ENCODE data around the gene MDH1B. TPM values are rescaled to one million over a fixed set of nuclear protein-coding genes. Genes with fewer than 3 reads are reported as not detected.
"Not testable (repeated sequence)": the region's sequence is repeated elsewhere in the genome, so short reads cannot be mapped to it uniquely, and the experiment has no call there.

Gene MDH1B
- total RNA-seq, 1 donor from 2014 or later, result 6.3 TPM

- no peak for DNase-seq (ENCODE audit: low spot score)
Measured at GRCh38 chr2:206766057-206766930, 1.2 kb upstream of the MDH1B start.

DNA sequence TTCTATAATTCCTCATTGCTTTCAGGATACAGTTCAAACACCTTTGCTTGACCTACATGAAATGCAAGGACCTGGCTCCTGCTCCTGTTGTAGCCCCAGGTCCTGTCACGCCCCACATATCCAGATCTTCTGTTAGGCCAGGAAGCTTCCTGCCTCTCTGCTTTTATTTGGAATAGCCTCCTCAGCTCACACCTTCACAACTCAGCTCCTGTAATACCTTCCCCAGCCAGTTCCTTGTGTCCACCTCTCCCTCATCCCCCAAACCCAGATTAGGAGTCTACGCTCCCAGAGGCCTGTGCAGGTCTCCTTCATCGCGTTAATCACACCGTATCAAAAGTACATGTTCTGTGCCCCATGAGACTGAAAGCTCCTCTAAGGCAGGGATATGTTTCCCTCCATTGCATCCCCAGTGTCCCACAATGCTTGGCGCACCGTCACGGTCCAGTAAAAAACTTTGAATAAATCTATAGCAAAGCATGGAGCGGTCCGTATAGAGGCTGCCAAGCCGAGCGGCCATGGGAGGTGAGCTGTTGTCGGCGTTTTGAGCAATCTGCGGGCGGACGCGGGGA lies 371 bp downstream of the MDH1B start:
- no peak for DNase-seq (ENCODE audit: low spot score)

- no peak for DNase-seq (ENCODE audit: low spot score)
Measured at GRCh38 chr2:206756816-206757215, 8.3 kb downstream of the MDH1B start.

DNA sequence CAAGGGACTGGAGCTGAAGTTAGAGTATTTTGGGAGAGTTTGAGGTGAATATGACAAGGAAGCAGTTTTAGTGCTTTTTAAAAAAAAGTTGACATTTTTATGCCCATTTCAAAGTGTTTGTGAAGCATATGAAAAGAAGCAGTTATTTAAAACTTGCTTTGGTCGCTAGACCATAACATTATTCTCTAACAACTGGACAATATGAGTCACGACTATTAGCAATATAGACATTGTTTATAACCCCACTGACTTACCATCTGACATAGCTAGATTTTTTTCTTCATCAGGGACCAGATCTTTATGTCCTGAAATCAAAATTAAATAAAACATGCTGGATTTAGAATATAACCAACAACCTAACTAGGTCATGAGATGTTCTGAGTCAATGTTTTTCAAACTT lies 24.3 kb downstream of the MDH1B start:
- no peak for DNase-seq (ENCODE audit: low spot score)

- no peak for DNase-seq (ENCODE audit: low spot score)
Measured at GRCh38 chr2:206739271-206739670, 25.9 kb downstream of the MDH1B start.

DNA sequence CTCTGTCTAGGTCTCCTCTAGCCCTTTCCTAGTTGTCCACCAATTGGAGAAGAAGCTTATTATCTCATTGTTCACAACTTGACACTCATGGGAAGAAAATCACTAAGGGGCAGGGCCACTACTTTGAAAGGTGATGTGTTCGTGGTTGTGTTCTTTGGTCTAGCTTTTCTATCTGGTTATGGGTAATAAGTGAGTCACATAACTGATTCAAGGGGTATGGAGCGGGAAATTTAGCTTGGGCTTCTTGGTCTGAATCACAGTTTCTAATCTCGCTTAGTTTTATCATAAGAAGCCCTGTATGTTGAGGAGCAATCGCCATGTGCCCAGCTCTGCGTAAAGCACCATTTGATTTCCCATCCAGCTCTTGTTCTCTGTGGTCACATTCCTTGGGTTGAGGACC lies 28.2 kb downstream of the MDH1B start:
- DNase-seq (ENCODE audit: low spot score), result no peak

GRCh38 chr2:206733341-206733740 lies 31.8 kb downstream of the MDH1B start:
- DNase-seq (ENCODE audit: low spot score), result no peak

DNA sequence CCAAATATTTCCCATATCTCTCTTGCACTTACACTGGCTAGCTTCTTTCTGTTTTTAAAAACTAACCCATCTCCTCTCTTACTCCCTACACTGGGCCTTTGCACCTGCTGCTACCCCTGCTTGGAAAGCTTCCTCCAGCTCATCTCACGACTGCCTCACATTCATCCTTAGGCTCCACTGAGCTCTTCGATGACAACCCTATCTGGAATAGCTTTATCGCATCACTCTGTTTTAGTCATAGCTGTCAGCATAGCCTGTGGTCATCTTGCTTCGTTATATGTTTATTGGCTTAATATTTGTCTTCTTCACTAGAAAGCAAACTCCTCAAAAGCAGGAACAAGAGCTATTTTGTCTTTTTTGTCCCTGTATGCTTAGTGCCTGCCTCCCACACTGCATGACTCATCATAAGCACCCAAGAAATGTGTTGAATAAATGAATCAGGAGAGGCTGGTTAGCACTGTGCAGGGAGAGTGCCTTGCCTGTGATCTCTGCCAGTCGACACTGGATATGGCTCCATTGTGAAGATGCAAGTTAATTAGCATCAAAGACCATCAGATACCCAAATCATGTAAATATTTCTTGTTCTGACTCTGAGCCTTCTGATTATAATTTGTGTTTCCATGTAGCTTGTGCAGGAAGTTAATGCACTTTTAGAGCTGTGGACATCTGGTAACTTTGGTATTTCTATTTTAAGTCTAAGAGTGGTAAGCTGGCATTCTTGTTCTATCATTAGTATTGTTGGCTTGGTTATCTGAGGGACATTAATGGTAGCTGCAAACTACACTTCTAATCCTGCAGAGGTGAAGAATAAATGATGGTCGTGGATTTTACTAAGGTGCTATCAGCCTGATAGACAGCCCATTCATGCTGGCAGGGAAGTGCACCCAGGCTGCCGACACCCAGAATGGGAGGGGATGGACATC lies 36.6 kb downstream of the MDH1B start:
- DNase-seq (ENCODE audit: low spot score), result no peak

DNA sequence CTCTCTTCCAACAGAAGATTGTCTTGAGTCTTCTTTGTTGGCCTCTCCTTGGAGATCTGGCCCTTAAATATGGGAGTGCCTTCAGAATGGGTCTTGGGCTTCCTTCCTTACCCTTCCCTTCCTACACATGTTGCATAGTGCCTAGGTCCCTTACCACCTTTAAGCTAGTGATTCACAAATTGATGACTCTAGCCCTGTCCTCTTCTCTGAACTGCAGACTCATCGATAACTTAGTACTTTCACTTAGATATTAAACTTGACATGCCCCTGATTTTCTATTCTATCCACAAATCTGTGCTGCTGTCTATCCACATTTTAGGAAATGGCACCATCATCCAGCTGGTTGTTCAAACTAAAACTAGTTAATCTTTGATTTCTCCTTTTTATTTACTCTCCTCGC lies 37.8 kb downstream of the MDH1B start:
- DNase-seq (ENCODE audit: low spot score), result no peak

- DNase-seq (ENCODE audit: low spot score), result no peak
Measured at GRCh38 chr2:206723288-206723687, 41.8 kb downstream of the MDH1B start.

DNA sequence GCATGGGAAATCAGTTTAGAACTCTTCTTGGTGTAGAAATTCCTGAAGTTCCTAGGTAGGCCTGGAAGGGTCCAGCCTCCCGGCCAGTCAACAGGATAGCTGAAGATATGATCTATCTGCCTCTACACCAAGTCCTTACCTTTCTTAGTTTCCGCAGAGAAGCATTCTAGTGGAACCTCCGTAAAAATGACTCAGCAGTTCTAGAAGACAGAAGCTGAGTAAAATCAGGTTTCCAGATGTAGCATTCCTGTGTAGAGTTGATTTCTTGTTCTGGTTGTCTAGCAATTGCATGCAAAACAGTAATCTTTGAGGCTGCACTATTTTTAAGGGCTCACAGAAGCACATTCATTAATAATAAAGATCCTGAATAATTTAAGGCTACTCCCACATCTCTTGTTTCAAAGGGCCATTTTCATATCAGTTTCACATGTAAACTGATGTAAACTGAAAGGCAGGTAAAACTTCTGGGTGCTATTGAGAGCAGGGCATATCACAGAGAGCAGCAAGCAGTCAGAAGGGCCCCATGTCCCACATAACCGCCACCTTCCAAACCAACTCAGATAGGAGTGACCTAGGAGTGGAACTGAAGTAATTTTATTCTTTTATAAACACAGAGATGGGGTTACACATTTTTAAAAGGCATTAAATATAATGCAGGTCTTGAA lies 43.7 kb downstream of the MDH1B start:
- DNase-seq (ENCODE audit: low spot score), result no peak

DNA sequence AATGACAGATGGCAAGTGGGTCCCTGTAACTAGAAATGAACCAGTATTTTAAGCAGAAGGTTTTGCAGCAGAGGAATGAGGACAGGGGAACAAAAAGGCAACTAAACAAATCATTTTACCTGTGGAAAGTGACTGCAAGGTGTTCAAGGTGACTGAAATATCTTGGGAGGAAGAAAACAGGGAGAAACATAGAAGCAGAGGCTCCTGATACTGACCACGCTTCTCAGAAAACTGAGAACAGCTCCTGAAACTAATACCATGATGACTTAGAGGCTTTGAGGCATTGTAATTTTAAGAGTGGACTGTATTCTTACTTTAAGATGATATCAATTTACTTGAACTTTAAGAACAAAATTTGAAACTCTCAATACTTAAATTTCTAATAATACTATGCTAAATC lies 46.8 kb downstream of the MDH1B start, which contains the start of gene DYTN:
Gene DYTN (minus strand): TSS at position 101 of the 400 bp plus-strand sequence. CDS start 117 bp downstream, outside the sequence.
- DNase-seq (ENCODE audit: low spot score), result no peak

DNA sequence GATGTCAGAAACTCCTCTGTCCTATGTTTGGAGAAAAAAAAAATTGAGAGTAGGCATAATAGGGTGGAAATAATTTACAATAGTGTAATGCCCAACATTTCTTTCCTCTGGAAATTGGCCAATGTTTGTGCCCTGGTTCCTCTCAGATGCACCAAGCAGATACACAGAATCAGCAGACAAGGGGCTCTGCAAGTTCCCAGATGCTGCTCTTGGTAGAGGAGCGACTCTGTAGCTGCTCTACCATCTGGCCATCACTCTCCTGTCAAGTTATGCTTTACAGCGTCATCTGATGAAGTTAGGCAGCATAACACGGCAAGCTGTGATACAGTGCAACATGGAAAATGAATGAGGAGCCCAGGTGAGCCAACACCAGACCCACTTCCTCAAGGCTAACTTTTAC lies 48.5 kb downstream of the MDH1B start:
- DNase-seq (ENCODE audit: low spot score), result no peak

DNA sequence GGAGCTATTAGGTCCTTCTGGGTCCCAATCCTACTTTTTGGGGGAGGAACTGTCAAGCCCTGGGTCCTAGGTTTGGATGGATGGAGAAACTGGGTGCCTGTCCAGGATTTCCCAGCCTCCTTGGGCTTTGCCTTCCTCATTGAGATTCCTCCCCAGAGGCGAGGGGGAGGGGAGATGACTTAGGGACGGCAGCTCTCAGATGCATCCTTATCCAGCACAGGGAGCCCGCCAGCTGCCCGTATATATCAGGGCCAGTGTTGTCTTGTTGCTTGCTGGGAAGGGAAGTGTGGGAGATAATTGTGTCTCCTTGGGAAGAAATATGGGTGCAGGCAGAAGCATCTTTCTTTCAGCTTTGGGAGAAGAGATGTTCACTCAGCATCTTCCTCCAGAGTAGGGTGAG lies 49.9 kb downstream of the MDH1B start:
- DNase-seq (ENCODE audit: low spot score), result not testable (repeated sequence)

- DNase-seq (ENCODE audit: low spot score), result no peak
Measured at GRCh38 chr2:206713746-206714145, 51.4 kb downstream of the MDH1B start.

GRCh38 chr2:206708286-206708685 lies 56.8 kb downstream of the MDH1B start:
- no peak for DNase-seq (ENCODE audit: low spot score)

GRCh38 chr2:206707164-206707701 lies 57.9 kb downstream of the MDH1B start:
- no peak for DNase-seq (ENCODE audit: low spot score)

- no peak for DNase-seq (ENCODE audit: low spot score)
Measured at GRCh38 chr2:206701952-206702605, 63.0 kb downstream of the MDH1B start.

DNA sequence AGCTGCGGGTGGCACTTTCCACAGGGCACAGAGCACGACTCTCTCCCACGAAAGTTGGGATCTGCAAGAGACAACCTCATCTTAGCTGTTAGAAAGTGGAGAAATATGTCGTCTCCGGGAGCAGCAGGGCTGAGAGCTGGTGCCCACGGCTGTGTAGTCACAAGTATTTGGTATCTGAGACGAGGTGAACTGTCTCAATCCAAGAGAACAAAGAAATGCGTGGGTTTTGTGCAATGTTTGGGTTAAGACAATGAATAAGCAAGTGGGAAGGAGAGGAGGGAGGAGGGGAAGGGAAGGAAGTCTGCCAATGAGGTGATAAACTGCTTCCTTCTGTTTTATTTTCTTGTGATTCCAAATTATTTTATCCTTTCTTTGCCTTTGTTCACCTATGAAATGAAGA lies 65.0 kb downstream of the MDH1B start:
- DNase-seq (ENCODE audit: low spot score), result no peak

- DNase-seq (ENCODE audit: low spot score), result no peak
Measured at GRCh38 chr2:206698811-206699210, 66.3 kb downstream of the MDH1B start.

GRCh38 chr2:206696910-206697309 lies 68.2 kb downstream of the MDH1B start:
- no peak for DNase-seq (ENCODE audit: low spot score)
